IMR-90 (cell line): Measurements from ENCODE around the gene MLST8. TPM values are rescaled to one million over a fixed set of nuclear protein-coding genes. Genes with fewer than 3 reads are reported as not detected.

Source experiments
- ATAC-seq: fragments of 200-7000 bp; cut with Tn5 transposase; 2 replicates; pipeline ENCODE4 v1.9.1; 2020; ENCODE audit warnings: low read depth, mild to moderate bottlenecking, moderate library complexity
- BruUV-seq: library from RNA; stranded (reverse); fragments of 400-500 nt; replicated peaks from 2 replicates; lab custom pipeline; 2021; lab: Mats Ljungman, UMichigan
- CTCF ChIA-PET: fragments of 300-600 bp; formaldehyde crosslinking; extraction: SDS; loops from one replicate; lab custom pipeline; 2021; ENCODE audit warnings: antibody characterized with exemption; lab: Yijun Ruan, JAX
- POLR2A ChIA-PET: fragments of 300-600 bp; sonication (Branson Sonifier 250); formaldehyde crosslinking; loops from one replicate; lab custom pipeline; 2022; ENCODE audit warnings: antibody characterized with exemption; ENCODE audit not compliant: unreplicated experiment; lab: Charles Lee
- DNase-seq: peaks from one replicate; pipeline ENCODE4 v3.0.0; 2013
- H2AFZ ChIP-seq: replicated peaks from 2 replicates; pipeline ENCODE3; 2013; ENCODE audit warnings: low read length, mild to moderate bottlenecking; ENCODE audit not compliant: poor library complexity
- H2AK5ac ChIP-seq: 2 replicates; pipeline ENCODE4 v1.6.1; 2013; ENCODE audit warnings: low read depth, low read length, inconsistent platforms
- H2AK9ac ChIP-seq: replicated peaks from 2 replicates; pipeline ENCODE3; 2013; ENCODE audit warnings: mild to moderate bottlenecking, low read depth, low read length, moderate library complexity; ENCODE audit not compliant: poor library complexity
- H2BK120ac ChIP-seq: 2 replicates; pipeline ENCODE4 v1.6.1; 2013; ENCODE audit warnings: low read depth, low read length, inconsistent platforms
- H2BK15ac ChIP-seq: 3 replicates; pipeline ENCODE4 v1.6.1; 2013; ENCODE audit warnings: low read depth, low read length, inconsistent platforms
- H2BK20ac ChIP-seq: 2 replicates; pipeline ENCODE4 v1.6.1; 2013; ENCODE audit warnings: low read depth, mild to moderate bottlenecking, inconsistent platforms, low read length, moderate library complexity
- H2BK5ac ChIP-seq: 2 replicates; pipeline ENCODE4 v1.6.1; 2013; ENCODE audit warnings: mild to moderate bottlenecking, low read depth, low read length, inconsistent platforms; ENCODE audit not compliant: poor library complexity, severe bottlenecking
- H3K14ac ChIP-seq: replicated peaks from 2 replicates; pipeline ENCODE4 v1.6.1; 2013; ENCODE audit warnings: low read depth, low read length, inconsistent platforms
- H3K18ac ChIP-seq: 2 replicates; pipeline ENCODE4 v1.6.1; 2013; ENCODE audit warnings: low read depth, low read length, control low read depth
- H3K23ac ChIP-seq: 2 replicates; pipeline ENCODE4 v1.6.1; 2013; ENCODE audit warnings: low read depth, low read length, inconsistent platforms
- H3K27ac ChIP-seq: 2 replicates; pipeline ENCODE4 v1.5.1; 2013; ENCODE audit warnings: mild to moderate bottlenecking, control low read depth, low read length; ENCODE audit not compliant: insufficient read depth
- H3K27me3 ChIP-seq: 2 replicates; pipeline ENCODE4 v1.6.1; 2013; ENCODE audit warnings: low read length; ENCODE audit not compliant: control insufficient read depth, insufficient read depth
- H3K36me3 ChIP-seq: 2 replicates; pipeline ENCODE4 v1.6.1; 2013; ENCODE audit warnings: low read length, mixed read lengths; ENCODE audit not compliant: control insufficient read depth, insufficient read depth
- H3K4ac ChIP-seq: 2 replicates; pipeline ENCODE4 v1.6.1; 2013; ENCODE audit warnings: low read depth, low read length, inconsistent platforms
- H3K4me1 ChIP-seq: 2 replicates; pipeline ENCODE4 v1.6.1; 2013; ENCODE audit warnings: low read length, mixed read lengths; ENCODE audit not compliant: control insufficient read depth, insufficient read depth
- H3K4me2 ChIP-seq: 2 replicates; pipeline ENCODE4 v1.6.1; 2013; ENCODE audit warnings: low read depth, mild to moderate bottlenecking, control low read depth, low read length, moderate library complexity
- H3K4me3 ChIP-seq: 2 replicates; pipeline ENCODE4 v1.5.1; 2013; ENCODE audit warnings: low read depth, mild to moderate bottlenecking, control low read depth, low read length, moderate library complexity; ENCODE audit not compliant: insufficient read depth
- H3K56ac ChIP-seq: 2 replicates; pipeline ENCODE4 v1.6.1; 2013; ENCODE audit warnings: low read length, inconsistent platforms; ENCODE audit not compliant: insufficient read depth; ENCODE audit errors: extremely low read depth
- H3K79me1 ChIP-seq, 2 experiments: 2 replicates each; pipeline ENCODE4 v1.6.1; 2013; ENCODE audit warnings: low read length in 2 of 2, inconsistent platforms in 1 of 2, low read depth in 1 of 2
- H3K9ac ChIP-seq: 2 replicates; pipeline ENCODE4 v1.6.1; 2013; ENCODE audit warnings: low read depth, low read length, control low read depth
- H3K9me1 ChIP-seq: 2 replicates; pipeline ENCODE4 v1.6.1; 2013; ENCODE audit warnings: low read length, inconsistent platforms; ENCODE audit not compliant: insufficient read depth
- H3K9me3 ChIP-seq: 2 replicates; pipeline ENCODE4 v1.6.1; 2013; ENCODE audit warnings: low read length; ENCODE audit not compliant: control insufficient read depth, insufficient read depth
- H4K20me1 ChIP-seq: 2 replicates; pipeline ENCODE4 v1.6.1; 2013; ENCODE audit warnings: low read length, inconsistent platforms; ENCODE audit not compliant: insufficient read depth
- H4K5ac ChIP-seq: 2 replicates; pipeline ENCODE4 v1.6.1; 2013; ENCODE audit warnings: mild to moderate bottlenecking, low read depth, low read length, control low read depth
- H4K8ac ChIP-seq, 2 experiments: 2 replicates each; pipeline ENCODE4 v1.6.1; 2013; ENCODE audit warnings: low read depth in 2 of 2, low read length in 2 of 2, control low read depth in 1 of 2, inconsistent platforms in 1 of 2
- H4K91ac ChIP-seq: 2 replicates; pipeline ENCODE4 v1.6.1; 2013; ENCODE audit warnings: low read depth, low read length, inconsistent platforms; ENCODE audit not compliant: insufficient read depth
- CHD1 ChIP-seq: IDR thresholded peaks from 2 replicates; pipeline ENCODE4 v1.6.1; 2012; ENCODE audit warnings: low read depth, low read length, improper control_type of control experiment
- FOS ChIP-seq: fragments of 150-350 bp; IDR thresholded peaks from 2 replicates; pipeline ENCODE4 v1.6.1; 2016; ENCODE audit warnings: low read depth, low read length
- MXI1 ChIP-seq: IDR thresholded peaks from 2 replicates; pipeline ENCODE4 v1.6.1; 2012; ENCODE audit warnings: low read depth, mild to moderate bottlenecking, low read length, moderate library complexity, borderline replicate concordance
- RCOR1 ChIP-seq: IDR thresholded peaks from 2 replicates; pipeline ENCODE4 v1.6.1; 2012; ENCODE audit warnings: mild to moderate bottlenecking, low read length, improper control_type of control experiment; ENCODE audit not compliant: insufficient replicate concordance
- SMC3 ChIP-seq: fragments of 150-350 bp; IDR thresholded peaks from 2 replicates; pipeline ENCODE4 v1.6.1; 2016; ENCODE audit warnings: low read depth, mild to moderate bottlenecking, antibody characterized with exemption, low read length, moderate library complexity
- WGBS, 2 experiments: methylation state at CpG; one replicate each; pipeline versions ENCODE4 v1.1.5 to v1.1.7; 2013; ENCODE audit warnings: missing lambda C conversion rate in 2 of 2; ENCODE audit not compliant: insufficient read length in 1 of 2; ENCODE audit errors: extremely low coverage in 2 of 2; 5-methylcytosine and 5-hydroxymethylcytosine counted together
- dilution Hi-C: fragments of 300-500 bp; cut with HindIII; formaldehyde crosslinking; loops from one replicate; pipeline ENCODE4 v1.14.3; 2018; ENCODE audit warnings: low sequenced_read_pairs; ENCODE audit not compliant: unreplicated experiment
- in situ Hi-C: fragments of 300-500 bp; cut with MboI; formaldehyde crosslinking; loops from 3 replicates; pipeline ENCODE4 v1.14.3; 2019; ENCODE audit warnings: low sequenced_read_pairs, inconsistent platforms, mixed read lengths
- intact Hi-C: fragments of 100-400 bp; cut with micrococcal nuclease; formaldehyde crosslinking; loops from 2 replicates; pipeline ENCODE4 v1.10.0; 2022
- polyA plus RNA-seq, 3 experiments: library from polyadenylated mRNA; depleted of rRNA; stranded (reverse); fragments of >200 nt; gene quantifications; 2 replicates each; pipeline ENCODE4 v1.2.3, GENCODE V29; 2012; ENCODE audit warnings: low replicate concordance in 1 of 3
- total RNA-seq: library from RNA; depleted of rRNA; stranded (reverse); fragments of >200 nt; gene quantifications from 2 replicates; pipeline ENCODE4 v1.2.3, GENCODE V29; 2012
- TF ChIP-seq, protein P1 (sequence below): fragments of 150-350 bp; IDR thresholded peaks from 2 replicates; pipeline ENCODE4 v1.6.1; 2016; ENCODE audit warnings: low read depth, mild to moderate bottlenecking, low read length, moderate library complexity, borderline replicate concordance

MLST8 gene
- total and polyA plus RNA-seq, 2 of the 4 experiments (the other 2 are of a cell fraction) = 34.4 to 93.7 TPM

DNA sequence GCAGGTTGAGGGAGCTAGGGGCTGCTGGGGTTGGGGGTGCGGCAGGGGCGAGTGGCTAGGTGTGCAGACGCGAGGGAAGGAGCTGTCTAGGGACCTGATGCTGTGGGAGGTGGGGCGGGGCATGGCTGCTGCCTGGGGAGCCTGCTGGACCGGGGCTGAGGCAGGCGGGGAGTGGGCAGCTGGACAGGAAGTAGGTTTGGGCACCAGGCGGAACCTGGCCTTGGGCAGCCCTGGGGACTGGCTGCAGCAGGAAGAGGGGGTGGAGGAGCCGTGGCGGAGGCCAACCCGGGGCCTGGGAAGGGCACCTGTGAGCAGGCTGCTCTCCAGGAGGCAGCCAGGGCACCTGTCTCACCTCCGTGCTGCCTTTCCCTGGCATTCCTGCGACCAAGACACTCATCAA lies 25.1 kb downstream of the MLST8 start:
- Histone ChIP-seq H3K18ac (no peak overlapping the region), H3K9me3 (no peaks in the 10 kb centered on the region), H3K9ac (no peak overlapping the region), H3K36me3 (peaks cover 57% of the 10 kb centered on the region), H4K5ac (no peak overlapping the region), H3K23ac (no peak overlapping the region), H2BK15ac (no peak overlapping the region), H3K9me1 (peaks cover 10% of the 10 kb centered on the region; the same call in 1 of the 2 replicates), H4K8ac (no peak overlapping the region), H3K27me3 (no peaks in the 10 kb centered on the region), H2AFZ (no peak overlapping the region), H4K91ac (no peak overlapping the region), H3K14ac (no peak overlapping the region), H4K20me1 (peaks cover 24% of the 10 kb centered on the region), H2AK9ac (no peak overlapping the region), H2BK5ac (no peak overlapping the region), H2BK20ac (no peak overlapping the region), H3K56ac (no peak overlapping the region), H2BK120ac (no peak overlapping the region), H3K27ac (no peak overlapping the region), H3K4me1 (peaks cover 7% of the 10 kb centered on the region), H3K79me1 (peaks cover 2 to 30% of the 10 kb centered on the region in 2 experiments; a peak in 3 of 4 replicates), H3K4me3 (no peak overlapping the region), H2AK5ac (no peak overlapping the region), H3K4ac (no peak overlapping the region), H3K4me2 (no peak overlapping the region)
- ATAC-seq = no peak
- intact Hi-C loops (no loop called here), dilution Hi-C loops (no loop called here), in situ Hi-C loops (no loop called here)
- ChIA-PET CTCF (no interaction called here), POLR2A (no interaction called here)
- BruUV-seq = no TSS peak
- TF ChIP-seq FOS (no peak), SMC3 (no peak), MXI1 (no peak), RCOR1 (no peak), CHD1 (no peak)
- TF ChIP-seq, protein P1, sequence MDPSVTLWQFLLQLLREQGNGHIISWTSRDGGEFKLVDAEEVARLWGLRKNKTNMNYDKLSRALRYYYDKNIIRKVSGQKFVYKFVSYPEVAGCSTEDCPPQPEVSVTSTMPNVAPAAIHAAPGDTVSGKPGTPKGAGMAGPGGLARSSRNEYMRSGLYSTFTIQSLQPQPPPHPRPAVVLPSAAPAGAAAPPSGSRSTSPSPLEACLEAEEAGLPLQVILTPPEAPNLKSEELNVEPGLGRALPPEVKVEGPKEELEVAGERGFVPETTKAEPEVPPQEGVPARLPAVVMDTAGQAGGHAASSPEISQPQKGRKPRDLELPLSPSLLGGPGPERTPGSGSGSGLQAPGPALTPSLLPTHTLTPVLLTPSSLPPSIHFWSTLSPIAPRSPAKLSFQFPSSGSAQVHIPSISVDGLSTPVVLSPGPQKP = no peak
- WGBS, 2 experiments = 92% methylated on average over 10 of the region's 13 CpGs; no CpG with 5 or more reads in 1 of the 2 experiments
- no peak for DNase-seq
